OCI-LY3 (cell line): ENCODE measurements around the gene PLXNA3.

Experiments used
- CTCF ChIP-seq: fragments of 200-600, 300-600 bp; sonication (generic); IDR thresholded peaks from 2 replicates; pipeline ENCODE4 v1.5.1; 2014; ENCODE audit warnings: antibody characterized with exemption, low read length, low read depth
- EZH2phosphoT487 ChIP-seq: fragments of 200-600 bp; shearing (Covaris generic); IDR thresholded peaks from 2 replicates; pipeline ENCODE4 v1.6.1; 2018; ENCODE audit warnings: antibody characterized with exemption, mixed run types, low read depth

DNA sequence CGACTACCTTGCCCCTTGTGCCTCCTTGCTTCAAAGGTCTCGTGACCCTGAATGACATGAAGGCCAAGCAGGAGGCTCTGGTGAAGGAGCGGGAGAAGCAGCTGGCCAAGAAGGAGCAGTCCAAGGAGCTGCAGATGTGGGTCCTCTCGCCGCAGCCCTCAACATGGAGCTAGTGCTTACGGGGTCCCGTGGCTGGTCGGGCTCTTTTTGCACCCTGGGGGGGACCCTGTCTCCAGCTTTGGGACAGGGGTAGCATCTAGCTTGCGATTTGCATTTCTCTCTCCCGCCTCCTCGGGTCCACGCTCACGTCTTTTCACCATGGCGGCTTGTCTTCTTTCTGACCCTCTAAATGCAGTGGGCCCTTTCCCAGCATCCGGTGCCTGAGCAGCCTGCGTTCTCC, 12.3 kb upstream of the PLXNA3 start:
- TF ChIP-seq CTCF: no peak
- TF ChIP-seq EZH2phosphoT487: no peak
